ENCODE data around the gene EXOSC2. TPM values are rescaled to one million over a fixed set of nuclear protein-coding genes. Genes with fewer than 3 reads are reported as not detected.

Gene EXOSC2, protein sequence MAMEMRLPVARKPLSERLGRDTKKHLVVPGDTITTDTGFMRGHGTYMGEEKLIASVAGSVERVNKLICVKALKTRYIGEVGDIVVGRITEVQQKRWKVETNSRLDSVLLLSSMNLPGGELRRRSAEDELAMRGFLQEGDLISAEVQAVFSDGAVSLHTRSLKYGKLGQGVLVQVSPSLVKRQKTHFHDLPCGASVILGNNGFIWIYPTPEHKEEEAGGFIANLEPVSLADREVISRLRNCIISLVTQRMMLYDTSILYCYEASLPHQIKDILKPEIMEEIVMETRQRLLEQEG
- 59.1 and 75.5 TPM in 2 replicates for total RNA-seq (ENCODE audit: low replicate concordance)

DNA sequence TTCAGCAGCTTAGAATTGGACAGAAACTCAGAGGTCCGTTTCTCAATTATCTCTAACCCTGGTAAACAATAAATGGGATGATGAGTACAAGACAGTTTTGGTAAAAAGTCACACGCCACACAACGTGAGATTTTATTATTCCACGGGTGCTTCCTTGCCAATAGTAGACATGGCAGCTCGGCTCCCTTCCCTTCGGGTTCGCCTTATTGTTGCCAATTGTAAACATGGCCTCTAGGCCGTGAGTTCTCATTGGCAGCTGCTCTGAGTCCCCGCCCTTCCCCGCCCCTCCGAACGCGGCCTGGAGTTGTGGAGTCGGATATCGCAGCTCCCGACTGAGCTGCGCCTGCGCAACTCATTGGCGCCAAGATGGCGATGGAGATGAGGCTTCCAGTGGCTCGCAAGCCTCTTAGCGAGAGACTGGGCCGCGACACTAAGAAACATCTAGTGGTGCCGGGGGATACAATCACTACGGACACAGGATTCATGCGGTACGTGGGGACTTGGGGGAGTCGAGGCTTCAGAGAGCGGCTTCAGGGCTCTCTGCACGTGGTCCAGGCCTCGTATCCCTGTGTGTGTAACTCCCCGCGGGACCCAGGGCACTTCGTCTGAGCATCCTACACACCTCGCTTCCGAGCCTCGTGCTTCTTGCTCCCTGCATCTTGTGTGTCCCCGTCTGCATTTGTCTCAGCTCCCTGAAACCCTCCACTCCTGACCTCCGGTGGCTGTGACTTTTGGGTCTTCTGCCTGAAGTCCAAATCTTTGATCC is at the start of gene EXOSC2:
Gene EXOSC2, plus strand, starts transcription at position 355 of the 766 bp plus-strand sequence. Its CDS starts 12 bp downstream, at position 367.
- peak; percentile 99 for DNase-seq (ENCODE audit: low spot score)
- Histone ChIP-seq H3K9ac (peak within 1 kb of the TSS; percentile 85), H3K9me3 (ENCODE audit: low read depth) (no peaks in the 10 kb centered on the region), H3K4me1 (peaks cover 36% of the 10 kb centered on the region), H4K20me1 (ENCODE audit: low read depth) (peaks cover 38% of the 10 kb centered on the region), H3F3A (ENCODE audit: low read depth) (peaks cover 43% of the 10 kb centered on the region), H3K4me3 (peak within 1 kb of the TSS; percentile 81), H2AFZ (replicated peaks) (peak within 1 kb of the TSS; percentile 71), H3K4me2 (peak within 1 kb of the TSS; percentile 94), H3K27ac (no peak within 1 kb of the TSS), H3K79me2 (ENCODE audit: low read depth) (peaks cover 50% of the 10 kb centered on the region), H3K36me3 (no peaks in the 10 kb centered on the region), H3K27me3 (no peaks in the 10 kb centered on the region)
- TF ChIP-seq, protein P1, sequence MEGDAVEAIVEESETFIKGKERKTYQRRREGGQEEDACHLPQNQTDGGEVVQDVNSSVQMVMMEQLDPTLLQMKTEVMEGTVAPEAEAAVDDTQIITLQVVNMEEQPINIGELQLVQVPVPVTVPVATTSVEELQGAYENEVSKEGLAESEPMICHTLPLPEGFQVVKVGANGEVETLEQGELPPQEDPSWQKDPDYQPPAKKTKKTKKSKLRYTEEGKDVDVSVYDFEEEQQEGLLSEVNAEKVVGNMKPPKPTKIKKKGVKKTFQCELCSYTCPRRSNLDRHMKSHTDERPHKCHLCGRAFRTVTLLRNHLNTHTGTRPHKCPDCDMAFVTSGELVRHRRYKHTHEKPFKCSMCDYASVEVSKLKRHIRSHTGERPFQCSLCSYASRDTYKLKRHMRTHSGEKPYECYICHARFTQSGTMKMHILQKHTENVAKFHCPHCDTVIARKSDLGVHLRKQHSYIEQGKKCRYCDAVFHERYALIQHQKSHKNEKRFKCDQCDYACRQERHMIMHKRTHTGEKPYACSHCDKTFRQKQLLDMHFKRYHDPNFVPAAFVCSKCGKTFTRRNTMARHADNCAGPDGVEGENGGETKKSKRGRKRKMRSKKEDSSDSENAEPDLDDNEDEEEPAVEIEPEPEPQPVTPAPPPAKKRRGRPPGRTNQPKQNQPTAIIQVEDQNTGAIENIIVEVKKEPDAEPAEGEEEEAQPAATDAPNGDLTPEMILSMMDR (IDR thresholded peaks at IDR 0.05) = no peak
- TF ChIP-seq EZH2 (IDR thresholded peaks at IDR 0.05) (no peak), EZH2phosphoT487 (IDR thresholded peaks at IDR 0.05) (no peak)
- H3K27ac Mint-ChIP-seq = peak within 1 kb of the TSS; percentile 92
- H3K36me3 Mint-ChIP-seq = peaks cover 22% of the 10 kb centered on the region
- H3K27me3 Mint-ChIP-seq (ENCODE audit: insufficient read depth, low read depth) = peaks cover 10% of the 10 kb centered on the region
- H3K4me1 Mint-ChIP-seq = peaks cover 44% of the 10 kb centered on the region
- H3K9me3 Mint-ChIP-seq = no peaks in the 10 kb centered on the region
- H3K4me3 Mint-ChIP-seq = peak within 1 kb of the TSS; percentile 97

DNA sequence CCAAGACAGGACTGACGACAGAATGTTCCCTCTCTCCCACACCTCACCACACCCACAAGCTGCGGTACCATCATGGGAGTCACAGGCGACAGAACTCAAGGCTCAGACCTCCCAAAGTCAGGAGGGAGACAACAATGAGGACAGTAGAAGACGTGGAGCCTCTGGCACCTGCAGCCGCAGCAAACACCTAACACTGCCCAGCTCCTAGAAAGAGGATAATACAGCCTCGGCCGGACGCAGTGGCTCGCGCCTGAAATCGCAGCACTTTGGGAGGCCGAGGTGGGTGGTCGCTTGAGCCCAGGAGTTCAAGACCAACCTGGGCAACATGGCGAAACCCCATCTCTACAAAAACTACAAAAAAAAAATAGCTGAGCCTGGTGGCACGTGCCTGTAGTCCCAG is 42.4 kb upstream of the EXOSC2 start:
- no peaks in the 10 kb centered on the region for H3K36me3 ChIP-seq
- H3K4me1 Mint-ChIP-seq = no peaks in the 10 kb centered on the region
- peaks cover 3% of the 10 kb centered on the region for H3K9me3 Mint-ChIP-seq
- no peak overlapping the region for H2AFZ ChIP-seq (replicated peaks)
- H3K9me3 ChIP-seq (ENCODE audit: low read depth) = no peaks in the 10 kb centered on the region
- no peak for DNase-seq (ENCODE audit: low spot score)
- peaks cover 38% of the 10 kb centered on the region for H3K27me3 ChIP-seq
- no peak overlapping the region for H3K27ac ChIP-seq
- no peak overlapping the region for H3K4me3 ChIP-seq
- peaks cover 41% of the 10 kb centered on the region for H3K27me3 Mint-ChIP-seq (ENCODE audit: insufficient read depth, low read depth)
- TF ChIP-seq, protein P1 (IDR thresholded peaks at IDR 0.05) = no peak
- TF ChIP-seq EZH2 (IDR thresholded peaks at IDR 0.05) = no peak
- no peak for TF ChIP-seq EZH2phosphoT487 (IDR thresholded peaks at IDR 0.05)
- no peaks in the 10 kb centered on the region for H4K20me1 ChIP-seq (ENCODE audit: low read depth)
- H3K4me3 Mint-ChIP-seq = no peak overlapping the region
- no peaks in the 10 kb centered on the region for H3K79me2 ChIP-seq (ENCODE audit: low read depth)
- no peaks in the 10 kb centered on the region for H3K4me1 ChIP-seq
- H3F3A ChIP-seq (ENCODE audit: low read depth) = no peaks in the 10 kb centered on the region
- H3K9ac ChIP-seq = no peak overlapping the region
- H3K36me3 Mint-ChIP-seq = no peaks in the 10 kb centered on the region
- no peak overlapping the region for H3K27ac Mint-ChIP-seq
- H3K4me2 ChIP-seq = no peak overlapping the region

DNA sequence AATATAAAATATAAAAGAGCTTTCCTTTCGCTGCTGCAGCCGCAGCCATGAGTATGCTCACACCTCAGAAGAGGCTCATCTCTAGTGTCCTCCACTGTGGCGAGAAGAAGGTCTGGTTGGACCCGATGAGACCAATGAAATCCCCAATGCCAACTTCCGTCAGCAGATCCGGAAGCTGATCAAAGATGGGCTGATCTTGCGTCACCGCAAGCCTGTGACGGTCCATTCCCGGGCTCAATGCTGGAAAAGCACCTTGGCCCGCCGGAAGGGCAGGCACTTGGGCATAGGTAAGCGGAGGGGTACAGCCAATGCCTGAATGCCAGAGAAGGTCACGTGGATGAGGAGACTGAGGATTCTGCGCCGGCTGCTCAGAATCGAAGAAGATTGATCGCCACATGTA is 41.8 kb upstream of the EXOSC2 start:
- Histone ChIP-seq H3K4me2 (no peak overlapping the region), H4K20me1 (ENCODE audit: low read depth) (no peaks in the 10 kb centered on the region), H3K27ac (no peak overlapping the region), H3K9ac (no peak overlapping the region), H3K79me2 (ENCODE audit: low read depth) (no peaks in the 10 kb centered on the region), H3F3A (ENCODE audit: low read depth) (no peaks in the 10 kb centered on the region), H3K4me3 (no peak overlapping the region), H3K36me3 (no peaks in the 10 kb centered on the region), H3K4me1 (no peaks in the 10 kb centered on the region), H3K9me3 (ENCODE audit: low read depth) (no peaks in the 10 kb centered on the region), H2AFZ (replicated peaks) (no peak overlapping the region), H3K27me3 (peaks cover 43% of the 10 kb centered on the region)
- no peaks in the 10 kb centered on the region for H3K36me3 Mint-ChIP-seq
- no peak overlapping the region for H3K27ac Mint-ChIP-seq
- H3K4me3 Mint-ChIP-seq = no peak overlapping the region
- DNase-seq (ENCODE audit: low spot score) = no peak
- H3K9me3 Mint-ChIP-seq = peaks cover 3% of the 10 kb centered on the region
- no peaks in the 10 kb centered on the region for H3K4me1 Mint-ChIP-seq
- H3K27me3 Mint-ChIP-seq (ENCODE audit: insufficient read depth, low read depth) = peaks cover 45% of the 10 kb centered on the region
- TF ChIP-seq EZH2phosphoT487 (IDR thresholded peaks at IDR 0.05) = no peak
- TF ChIP-seq, protein P1 (IDR thresholded peaks at IDR 0.05) = no peak
- TF ChIP-seq EZH2 (IDR thresholded peaks at IDR 0.05) = no peak
